Neural progenitor cell (in vitro differentiated cells): ENCODE results near the gene NEDD8. TPM values are rescaled to one million over a fixed set of nuclear protein-coding genes. Genes with fewer than 3 reads are reported as not detected.
A peak's percentile ranks its signal among the peaks of the same experiment; 100 is the strongest.

Experiments used
- DNase-seq: peaks from one replicate; pipeline ENCODE4 v3.0.0-alpha.2; 2016; ENCODE audit warnings: low spot score
- H2AFZ ChIP-seq: fragments of 200-600 bp; sonication (generic); replicated peaks from 2 replicates; pipeline ENCODE4 v1.6.1; 2016; ENCODE audit warnings: antibody characterized with exemption
- H3F3A ChIP-seq: fragments of 200-600 bp; sonication (generic); 2 replicates; pipeline ENCODE4 v1.6.1; 2016; ENCODE audit warnings: antibody characterized with exemption, low read depth
- H3K27ac ChIP-seq: fragments of 200-600 bp; sonication (generic); 2 replicates; pipeline ENCODE4 v1.5.1; 2016; ENCODE audit warnings: mild to moderate bottlenecking
- H3K27me3 ChIP-seq: fragments of 200-600 bp; sonication (generic); 2 replicates; pipeline ENCODE4 v1.6.1; 2016; ENCODE audit warnings: mild to moderate bottlenecking, moderate library complexity
- H3K36me3 ChIP-seq: fragments of 200-600 bp; sonication (generic); 2 replicates; pipeline ENCODE4 v1.5.1; 2016
- H3K4me1 ChIP-seq: fragments of 200-600 bp; sonication (generic); 2 replicates; pipeline ENCODE4 v1.6.1; 2016; ENCODE audit warnings: mixed run types
- H3K4me2 ChIP-seq: fragments of 200-600 bp; sonication (generic); 2 replicates; pipeline ENCODE4 v1.6.1; 2016
- H3K4me3 ChIP-seq: fragments of 200-600 bp; sonication (generic); 2 replicates; pipeline ENCODE4 v1.5.1; 2016
- H3K79me2 ChIP-seq: fragments of 200-600 bp; sonication (generic); 2 replicates; pipeline ENCODE4 v1.6.1; 2016; ENCODE audit warnings: low read depth
- H3K9ac ChIP-seq: fragments of 200-600 bp; sonication (generic); 2 replicates; pipeline ENCODE4 v1.6.1; 2016
- H3K9me3 ChIP-seq: fragments of 200-600 bp; sonication (generic); 2 replicates; pipeline ENCODE4 v1.5.1; 2016; ENCODE audit warnings: low read depth
- H4K20me1 ChIP-seq: fragments of 200-600 bp; sonication (generic); 2 replicates; pipeline ENCODE4 v1.6.1; 2016; ENCODE audit warnings: low read depth
- H3K27ac Mint-ChIP-seq: 3 replicates; pipeline ENCODE4 v1.8.0; 2021; ENCODE audit warnings: mixed read lengths
- H3K27me3 Mint-ChIP-seq: 2 replicates; pipeline ENCODE4 v1.8.0; 2022; ENCODE audit warnings: low read depth, mild to moderate bottlenecking, inconsistent platforms, moderate library complexity, mixed read lengths; ENCODE audit not compliant: insufficient read depth
- H3K36me3 Mint-ChIP-seq: 3 replicates; pipeline ENCODE4 v1.8.0; 2021; ENCODE audit warnings: mixed read lengths
- H3K4me1 Mint-ChIP-seq: 3 replicates; pipeline ENCODE4 v1.8.0; 2021; ENCODE audit warnings: mixed read lengths
- H3K4me3 Mint-ChIP-seq: 3 replicates; pipeline ENCODE4 v1.8.0; 2021; ENCODE audit warnings: mild to moderate bottlenecking, moderate library complexity, mixed read lengths
- H3K9me3 Mint-ChIP-seq: 3 replicates; pipeline ENCODE4 v1.8.0; 2020; ENCODE audit warnings: mixed read lengths
- EZH2 ChIP-seq: fragments of 200-600 bp; sonication (generic); IDR thresholded peaks from 2 replicates; pipeline ENCODE4 v1.6.1; 2017; ENCODE audit warnings: antibody characterized with exemption, mild to moderate bottlenecking, moderate library complexity
- EZH2phosphoT487 ChIP-seq: fragments of 200-600 bp; sonication (generic); IDR thresholded peaks from 2 replicates; pipeline ENCODE4 v1.6.1; 2017; ENCODE audit warnings: antibody characterized with exemption
- total RNA-seq: library from RNA; depleted of rRNA; stranded (reverse); fragments of >200 nt; gene quantifications from 2 replicates; pipeline ENCODE4 v1.2.3, GENCODE V29; 2015; ENCODE audit warnings: low replicate concordance
- TF ChIP-seq, protein P1 (sequence below): fragments of 200-600 bp; sonication (generic); IDR thresholded peaks from 2 replicates; pipeline ENCODE4 v1.5.1; 2017; ENCODE audit warnings: antibody characterized with exemption, mild to moderate bottlenecking

NEDD8 gene
- total RNA-seq, 1 donor from 2014 or later, result 220 TPM

DNA sequence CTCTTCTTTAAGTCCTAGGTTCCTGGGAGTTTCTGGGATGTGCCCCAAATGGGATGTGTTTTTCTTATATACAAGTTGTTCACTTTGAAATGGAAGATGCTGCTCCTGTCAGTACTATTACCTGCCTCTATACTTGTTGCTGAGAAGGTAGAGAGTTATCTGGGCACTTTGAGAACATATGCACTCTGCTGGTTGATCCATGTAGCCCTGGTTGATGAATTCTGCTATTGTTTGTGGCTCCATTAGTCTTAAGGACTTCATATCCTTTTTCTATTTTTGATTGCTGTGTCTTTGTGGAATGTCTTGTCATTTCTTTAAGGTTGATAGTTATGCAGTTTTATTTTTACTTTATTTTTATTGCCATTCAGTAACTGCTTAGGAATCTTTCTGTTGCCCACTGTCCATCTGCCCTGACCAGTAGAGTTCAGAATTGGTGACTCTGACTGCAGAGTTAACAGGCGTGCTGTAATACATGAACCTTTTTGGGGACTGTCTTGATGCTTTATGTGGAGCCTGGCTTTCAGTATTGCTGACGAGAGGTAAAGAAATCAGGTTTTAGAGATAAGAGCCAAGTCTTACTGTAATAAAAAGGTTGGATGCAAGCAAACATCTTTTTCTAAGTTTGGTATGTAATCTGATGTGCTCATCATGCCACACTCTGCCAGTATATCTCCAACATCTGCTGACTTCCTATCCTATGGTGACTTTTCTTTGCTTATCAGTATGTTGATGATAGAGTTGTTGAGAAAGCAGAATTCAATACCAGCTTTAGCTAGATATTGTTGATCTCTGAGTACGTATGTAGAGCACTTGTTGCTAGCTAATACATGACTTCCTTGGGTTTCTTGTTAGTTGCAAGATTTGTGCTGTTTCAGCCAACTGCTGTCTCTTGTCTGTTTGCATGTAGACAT, 2.2 kb upstream of the NEDD8 start:
- TF ChIP-seq EZH2, result no peak
- no peak for TF ChIP-seq EZH2phosphoT487
- TF ChIP-seq, protein P1, sequence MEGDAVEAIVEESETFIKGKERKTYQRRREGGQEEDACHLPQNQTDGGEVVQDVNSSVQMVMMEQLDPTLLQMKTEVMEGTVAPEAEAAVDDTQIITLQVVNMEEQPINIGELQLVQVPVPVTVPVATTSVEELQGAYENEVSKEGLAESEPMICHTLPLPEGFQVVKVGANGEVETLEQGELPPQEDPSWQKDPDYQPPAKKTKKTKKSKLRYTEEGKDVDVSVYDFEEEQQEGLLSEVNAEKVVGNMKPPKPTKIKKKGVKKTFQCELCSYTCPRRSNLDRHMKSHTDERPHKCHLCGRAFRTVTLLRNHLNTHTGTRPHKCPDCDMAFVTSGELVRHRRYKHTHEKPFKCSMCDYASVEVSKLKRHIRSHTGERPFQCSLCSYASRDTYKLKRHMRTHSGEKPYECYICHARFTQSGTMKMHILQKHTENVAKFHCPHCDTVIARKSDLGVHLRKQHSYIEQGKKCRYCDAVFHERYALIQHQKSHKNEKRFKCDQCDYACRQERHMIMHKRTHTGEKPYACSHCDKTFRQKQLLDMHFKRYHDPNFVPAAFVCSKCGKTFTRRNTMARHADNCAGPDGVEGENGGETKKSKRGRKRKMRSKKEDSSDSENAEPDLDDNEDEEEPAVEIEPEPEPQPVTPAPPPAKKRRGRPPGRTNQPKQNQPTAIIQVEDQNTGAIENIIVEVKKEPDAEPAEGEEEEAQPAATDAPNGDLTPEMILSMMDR, result no peak
- Histone ChIP-seq H3K9me3 (no peaks in the 10 kb centered on the region), H2AFZ (no peak overlapping the region), H3K4me2 (peak overlapping the region; percentile 93), H3K4me1 (peaks cover 15% of the 10 kb centered on the region), H3K4me3 (no peak overlapping the region), H3K27ac (no peak overlapping the region), H3K9ac (peak overlapping the region; percentile 23), H3K27me3 (no peaks in the 10 kb centered on the region), H4K20me1 (peaks cover 8% of the 10 kb centered on the region), H3K79me2 (peaks cover 46% of the 10 kb centered on the region), H3F3A (peaks cover 18% of the 10 kb centered on the region), H3K36me3 (no peaks in the 10 kb centered on the region)
- no peak for DNase-seq
- Mint-ChIP-seq H3K4me3 (peak overlapping the region; percentile 100), H3K36me3 (peaks cover 16% of the 10 kb centered on the region), H3K27ac (no peak overlapping the region), H3K9me3 (no peaks in the 10 kb centered on the region), H3K4me1 (peaks cover 23% of the 10 kb centered on the region), H3K27me3 (no peaks in the 10 kb centered on the region)

DNA sequence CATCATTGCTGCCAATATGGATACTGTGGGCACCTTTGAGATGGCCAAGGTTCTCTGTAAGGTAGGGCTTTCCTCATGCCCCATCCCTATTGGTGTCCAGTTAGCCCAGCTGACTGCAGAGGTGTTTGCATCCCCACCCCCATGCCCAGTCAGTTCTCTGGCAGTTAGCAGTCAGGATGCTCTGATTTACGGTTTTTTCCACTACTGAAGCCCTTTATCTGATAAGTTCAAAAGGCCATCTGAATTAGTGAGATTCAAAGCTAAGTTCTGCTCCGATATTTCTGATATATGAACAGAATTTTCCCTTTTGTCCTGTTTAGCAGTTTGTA, 1.3 kb upstream of the NEDD8 start:
- H3K4me1 Mint-ChIP-seq, result peaks cover 23% of the 10 kb centered on the region
- no peaks in the 10 kb centered on the region for H3K9me3 ChIP-seq
- TF ChIP-seq, protein P1, result no peak
- TF ChIP-seq EZH2 (no peak), EZH2phosphoT487 (no peak)
- H3K9ac ChIP-seq, result peak overlapping the region; percentile 68
- no peaks in the 10 kb centered on the region for H3K27me3 ChIP-seq
- peak overlapping the region; percentile 100 for H3K4me3 Mint-ChIP-seq
- H3K36me3 Mint-ChIP-seq, result peaks cover 13% of the 10 kb centered on the region
- DNase-seq, result no peak
- no peaks in the 10 kb centered on the region for H3K27me3 Mint-ChIP-seq
- peaks cover 15% of the 10 kb centered on the region for H3K4me1 ChIP-seq
- H3K79me2 ChIP-seq, result peaks cover 53% of the 10 kb centered on the region
- H3F3A ChIP-seq, result peaks cover 18% of the 10 kb centered on the region
- H3K4me3 ChIP-seq, result peak overlapping the region; percentile 87
- no peaks in the 10 kb centered on the region for H3K36me3 ChIP-seq
- no peaks in the 10 kb centered on the region for H3K9me3 Mint-ChIP-seq
- no peak overlapping the region for H3K27ac ChIP-seq
- H3K27ac Mint-ChIP-seq, result peak overlapping the region; percentile 93
- peaks cover 8% of the 10 kb centered on the region for H4K20me1 ChIP-seq
- peak overlapping the region; percentile 93 for H3K4me2 ChIP-seq
- H2AFZ ChIP-seq, result no peak overlapping the region

- Mint-ChIP-seq H3K27ac (peak within 1 kb of the TSS; percentile 93), H3K36me3 (peaks cover 8% of the 10 kb centered on the region), H3K9me3 (no peaks in the 10 kb centered on the region), H3K27me3 (no peaks in the 10 kb centered on the region), H3K4me1 (peaks cover 23% of the 10 kb centered on the region), H3K4me3 (peak within 1 kb of the TSS; percentile 100)
- no peaks in the 10 kb centered on the region for H3K9me3 ChIP-seq
- H3K27me3 ChIP-seq, result no peaks in the 10 kb centered on the region
- peak within 1 kb of the TSS; percentile 87 for H3K4me3 ChIP-seq
- H4K20me1 ChIP-seq, result peaks cover 8% of the 10 kb centered on the region
- no peak for TF ChIP-seq EZH2phosphoT487
- TF ChIP-seq EZH2, result no peak
- TF ChIP-seq, protein P1, result no peak
- peak within 1 kb of the TSS; percentile 88 for H3K9ac ChIP-seq
- H3K36me3 ChIP-seq, result no peaks in the 10 kb centered on the region
- H3F3A ChIP-seq, result peaks cover 18% of the 10 kb centered on the region
- H3K79me2 ChIP-seq, result peaks cover 59% of the 10 kb centered on the region
- H3K27ac ChIP-seq, result peak within 1 kb of the TSS; percentile 82
- H3K4me2 ChIP-seq, result peak within 1 kb of the TSS; percentile 93
- DNase-seq, result no peak
- H3K4me1 ChIP-seq, result peaks cover 15% of the 10 kb centered on the region
- peak within 1 kb of the TSS; percentile 100 for H2AFZ ChIP-seq
Observed at GRCh38 chr14:24232645-24233537, 724 bp upstream of the NEDD8 start, which contains the start of gene GMPR2. Gene GMPR2 (plus strand): TSS chr14:24232929. CDS start chr14:24233254, 325 bp downstream.
